Measurements from ENCODE around the gene IL32.
"Not testable (repeated sequence)": the region's sequence is repeated elsewhere in the genome, so short reads cannot be mapped to it uniquely, and the experiment has no call there.

IL32 gene

GRCh38 chr16:3072576-3073263, 7.3 kb downstream of the IL32 start:
- Histone ChIP-seq H3K79me2 (ENCODE audit: insufficient read depth, low read length) (peaks cover 16% of the 10 kb centered on the region; the same call in 1 of the 2 replicates), H3K4me1 (ENCODE audit: insufficient read depth, low read length, poor library complexity, severe bottlenecking) (peaks cover 47% of the 10 kb centered on the region), H3K9ac (ENCODE audit: low read depth, low read length, poor library complexity, severe bottlenecking) (peak overlapping the region; percentile 100), H3F3A (ENCODE audit: low read depth) (peaks cover 14% of the 10 kb centered on the region)
- H3K36me3 ChIP-seq (ENCODE audit: insufficient read depth, low read length); H2AFZ ChIP-seq (ENCODE audit: low read length); H3K4me2 ChIP-seq (ENCODE audit: low read depth, low read length, poor library complexity, severe bottlenecking); H3K9me3 ChIP-seq (ENCODE audit: insufficient read depth, low read depth, low read length); H3K27me3 ChIP-seq (ENCODE audit: insufficient read depth, low read length, poor library complexity, severe bottlenecking); H3K9me2 ChIP-seq (replicated peaks; ENCODE audit: low read depth, low read length); H4K20me1 ChIP-seq (ENCODE audit: insufficient read depth, low read length, poor library complexity, severe bottlenecking); H3K4me3 ChIP-seq (ENCODE audit: low read length, poor library complexity, severe bottlenecking): not testable (repeated sequence)
- TF ChIP-seq, protein P1, sequence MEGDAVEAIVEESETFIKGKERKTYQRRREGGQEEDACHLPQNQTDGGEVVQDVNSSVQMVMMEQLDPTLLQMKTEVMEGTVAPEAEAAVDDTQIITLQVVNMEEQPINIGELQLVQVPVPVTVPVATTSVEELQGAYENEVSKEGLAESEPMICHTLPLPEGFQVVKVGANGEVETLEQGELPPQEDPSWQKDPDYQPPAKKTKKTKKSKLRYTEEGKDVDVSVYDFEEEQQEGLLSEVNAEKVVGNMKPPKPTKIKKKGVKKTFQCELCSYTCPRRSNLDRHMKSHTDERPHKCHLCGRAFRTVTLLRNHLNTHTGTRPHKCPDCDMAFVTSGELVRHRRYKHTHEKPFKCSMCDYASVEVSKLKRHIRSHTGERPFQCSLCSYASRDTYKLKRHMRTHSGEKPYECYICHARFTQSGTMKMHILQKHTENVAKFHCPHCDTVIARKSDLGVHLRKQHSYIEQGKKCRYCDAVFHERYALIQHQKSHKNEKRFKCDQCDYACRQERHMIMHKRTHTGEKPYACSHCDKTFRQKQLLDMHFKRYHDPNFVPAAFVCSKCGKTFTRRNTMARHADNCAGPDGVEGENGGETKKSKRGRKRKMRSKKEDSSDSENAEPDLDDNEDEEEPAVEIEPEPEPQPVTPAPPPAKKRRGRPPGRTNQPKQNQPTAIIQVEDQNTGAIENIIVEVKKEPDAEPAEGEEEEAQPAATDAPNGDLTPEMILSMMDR (conservative IDR thresholded peaks at IDR 0.05; ENCODE audit: low read length): peak; percentile 31

GRCh38 chr16:3073448-3073847, 8.0 kb downstream of the IL32 start:
- Histone ChIP-seq H4K20me1 (ENCODE audit: insufficient read depth, low read length, poor library complexity, severe bottlenecking) (no peaks in the 10 kb centered on the region), H3K4me1 (ENCODE audit: insufficient read depth, low read length, poor library complexity, severe bottlenecking) (peaks cover 53% of the 10 kb centered on the region), H3K79me2 (ENCODE audit: insufficient read depth, low read length) (peaks cover 9% of the 10 kb centered on the region; the same call in 1 of the 2 replicates), H2AFZ (ENCODE audit: low read length) (no peak overlapping the region), H3K36me3 (ENCODE audit: insufficient read depth, low read length) (no peaks in the 10 kb centered on the region), H3K4me3 (ENCODE audit: low read length, poor library complexity, severe bottlenecking) (peak overlapping the region; percentile 91), H3K4me2 (ENCODE audit: low read depth, low read length, poor library complexity, severe bottlenecking) (peak overlapping the region; percentile 91), H3K27me3 (ENCODE audit: insufficient read depth, low read length, poor library complexity, severe bottlenecking) (no peaks in the 10 kb centered on the region), H3K9me2 (replicated peaks; ENCODE audit: low read depth, low read length) (no peaks in the 10 kb centered on the region), H3K9ac (ENCODE audit: low read depth, low read length, poor library complexity, severe bottlenecking) (peak overlapping the region; percentile 100), H3K9me3 (ENCODE audit: insufficient read depth, low read depth, low read length) (no peaks in the 10 kb centered on the region), H3F3A (ENCODE audit: low read depth) (peaks cover 14% of the 10 kb centered on the region)
- no peak for TF ChIP-seq EZH2phosphoT487 (IDR thresholded peaks at IDR 0.05; ENCODE audit: borderline replicate concordance)
- TF ChIP-seq, protein P1 (conservative IDR thresholded peaks at IDR 0.05; ENCODE audit: low read length): no peak

- H3K27me3 ChIP-seq (ENCODE audit: insufficient read depth, low read length, poor library complexity, severe bottlenecking): no peaks in the 10 kb centered on the region
- peak overlapping the region; percentile 91 for H3K4me2 ChIP-seq (ENCODE audit: low read depth, low read length, poor library complexity, severe bottlenecking)
- peaks cover 14% of the 10 kb centered on the region for H3F3A ChIP-seq (ENCODE audit: low read depth)
- peak overlapping the region; percentile 100 for H3K9ac ChIP-seq (ENCODE audit: low read depth, low read length, poor library complexity, severe bottlenecking)
- no peak overlapping the region for H2AFZ ChIP-seq (ENCODE audit: low read length)
- no peaks in the 10 kb centered on the region for H3K36me3 ChIP-seq (ENCODE audit: insufficient read depth, low read length)
- H4K20me1 ChIP-seq (ENCODE audit: insufficient read depth, low read length, poor library complexity, severe bottlenecking): no peaks in the 10 kb centered on the region
- H3K4me1 ChIP-seq (ENCODE audit: insufficient read depth, low read length, poor library complexity, severe bottlenecking): peaks cover 62% of the 10 kb centered on the region
- peaks cover 5% of the 10 kb centered on the region; the same call in 1 of the 2 replicates for H3K79me2 ChIP-seq (ENCODE audit: insufficient read depth, low read length)
- H3K4me3 ChIP-seq (ENCODE audit: low read length, poor library complexity, severe bottlenecking): peak overlapping the region; percentile 91
- H3K9me3 ChIP-seq (ENCODE audit: insufficient read depth, low read depth, low read length): no peaks in the 10 kb centered on the region
- H3K9me2 ChIP-seq (replicated peaks; ENCODE audit: low read depth, low read length): no peaks in the 10 kb centered on the region
- TF ChIP-seq EZH2phosphoT487 (IDR thresholded peaks at IDR 0.05; ENCODE audit: borderline replicate concordance): no peak
- TF ChIP-seq, protein P1 (conservative IDR thresholded peaks at IDR 0.05; ENCODE audit: low read length): no peak
These were observed 9.6 kb downstream of the IL32 start for GRCh38 chr16:3074860-3075522.

All from Loucy (cell line).